GM12892 (cell line): ENCODE results near the gene PTK7.
"Not testable (repeated sequence)": the region's sequence is repeated elsewhere in the genome, so short reads cannot be mapped to it uniquely, and the experiment has no call there.

ENCODE experiments used
- DNase-seq: peaks from one replicate; pipeline ENCODE4 v3.0.0; 2011; ENCODE audit not compliant: insufficient read length
- FAIRE-seq: peaks from 2 replicates; lab custom pipeline; 2011; peaks lifted over from hg19 to GRCh38; lab: Jason Lieb, UNC
- POLR2A ChIP-seq: IDR thresholded peaks from 2 replicates; pipeline ENCODE4 v1.6.1; 2011; ENCODE audit warnings: low read depth, low read length, control low read depth
- POLR2AphosphoS5 ChIP-seq: IDR thresholded peaks from 2 replicates; pipeline ENCODE4 v1.6.1; 2011; ENCODE audit warnings: low read depth, low read length, control low read depth
- TAF1 ChIP-seq: IDR thresholded peaks from 2 replicates; pipeline ENCODE4 v1.6.1; 2011; ENCODE audit warnings: low read depth, mild to moderate bottlenecking, control low read depth, low read length, borderline replicate concordance

The PTK7 gene

DNA sequence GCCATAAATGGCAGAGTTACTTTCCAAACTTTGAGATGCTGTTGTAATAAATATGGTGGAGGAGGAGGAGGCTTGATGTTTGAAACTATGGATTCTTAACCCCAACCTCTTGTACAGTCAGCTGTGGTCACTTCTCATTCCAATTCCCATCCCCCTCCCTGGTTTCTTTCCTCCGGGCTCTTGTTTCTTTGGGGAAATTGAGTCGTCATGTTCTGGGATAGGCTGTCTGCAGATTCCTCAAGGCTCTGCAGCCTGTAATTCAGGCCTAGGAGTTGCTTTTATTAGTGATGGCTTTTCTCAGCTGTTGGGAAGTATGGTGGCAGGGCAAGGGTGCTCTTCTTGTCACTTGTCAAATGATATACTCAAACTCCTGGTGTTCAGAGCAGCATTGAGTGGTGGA, 2.6 kb downstream of the PTK7 start:
- DNase-seq: no peak
- no peak for FAIRE-seq
- no peak for TF ChIP-seq POLR2AphosphoS5
- no peak for TF ChIP-seq POLR2A
- no peak for TF ChIP-seq TAF1

DNA sequence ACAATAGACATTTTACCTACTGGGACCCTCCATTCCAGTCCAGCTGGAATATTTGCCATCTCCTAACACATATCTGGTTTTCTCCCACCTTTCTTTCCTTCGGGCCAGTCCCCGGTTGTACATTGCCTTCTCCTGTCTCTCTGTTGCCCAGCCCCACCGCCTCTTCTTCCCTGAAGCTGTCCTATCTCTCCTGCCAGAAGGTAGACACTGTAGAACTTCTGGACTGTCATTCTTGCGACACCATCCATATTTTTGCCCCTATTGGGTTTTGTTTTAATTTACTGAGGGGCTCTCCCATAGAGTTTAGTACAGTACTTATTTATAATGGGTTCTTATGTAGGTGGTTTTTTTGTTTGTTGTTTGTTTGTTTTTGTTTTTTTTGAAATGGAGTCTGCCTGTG, 4.9 kb downstream of the PTK7 start:
- FAIRE-seq: no peak
- DNase-seq: no peak
- TF ChIP-seq POLR2A (no peak), POLR2AphosphoS5 (no peak), TAF1 (no peak)

DNA sequence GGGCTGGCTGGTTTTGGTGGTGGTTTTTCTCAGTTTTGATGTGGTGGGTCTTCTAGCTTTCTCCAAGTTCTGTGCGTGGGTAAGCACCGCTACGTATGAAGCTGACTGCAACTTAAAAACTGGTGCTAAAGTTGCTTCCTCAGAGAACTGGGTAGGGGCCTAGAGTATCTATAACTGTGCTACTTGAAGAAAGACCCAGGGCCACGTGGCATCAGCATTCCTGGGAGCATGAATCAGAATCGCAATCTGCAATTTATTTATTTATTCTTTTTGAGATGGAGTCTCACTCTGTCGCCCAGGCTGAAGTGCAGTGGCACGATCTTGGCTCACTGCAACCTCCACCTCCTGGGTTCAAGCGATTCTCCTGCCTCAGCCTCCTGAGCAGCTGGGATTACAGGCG, 5.8 kb downstream of the PTK7 start:
- not testable (repeated sequence) for DNase-seq, FAIRE-seq

DNA sequence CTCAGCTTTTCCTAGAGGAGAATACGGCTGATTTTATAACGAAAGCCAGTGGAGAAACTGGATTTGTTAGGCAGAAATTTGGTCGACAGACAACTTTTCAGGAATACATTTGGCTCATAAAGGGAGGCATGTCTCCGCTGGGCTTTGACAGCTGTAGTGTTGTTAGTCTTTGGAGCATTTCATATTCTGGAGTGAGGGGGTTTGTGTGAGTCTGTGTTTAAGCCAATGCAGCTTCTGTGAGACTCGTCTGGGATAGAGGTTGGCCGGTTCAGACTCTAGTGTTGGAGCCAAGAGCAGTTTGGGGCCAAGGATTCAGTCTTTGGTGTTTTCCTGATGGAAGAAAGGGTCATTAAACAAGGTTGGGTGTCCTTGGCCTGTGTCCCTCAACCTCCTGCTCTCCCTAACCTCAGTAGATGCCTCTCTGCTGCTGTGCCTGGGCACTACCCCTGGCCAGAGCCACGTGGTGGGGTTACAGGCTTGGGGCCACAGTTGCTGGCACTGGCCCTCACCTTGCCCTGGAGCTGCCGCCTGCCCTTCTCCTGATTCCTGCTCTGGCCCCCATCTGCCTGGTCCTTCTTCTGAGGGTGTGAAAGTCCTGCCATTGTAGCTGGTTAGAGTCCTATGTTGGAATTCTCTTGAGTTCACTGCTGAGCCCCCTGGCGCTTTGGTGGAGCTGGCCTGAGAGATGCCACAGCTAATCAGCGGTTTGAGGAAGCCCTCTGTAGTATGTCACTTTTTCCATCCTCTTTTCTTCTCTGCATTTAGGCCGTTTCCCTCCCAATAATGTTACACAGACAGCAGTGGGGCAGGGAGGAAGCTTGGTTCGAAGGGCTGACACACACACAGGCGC, 6.9 kb downstream of the PTK7 start:
- no peak for DNase-seq
- no peak for FAIRE-seq

DNA sequence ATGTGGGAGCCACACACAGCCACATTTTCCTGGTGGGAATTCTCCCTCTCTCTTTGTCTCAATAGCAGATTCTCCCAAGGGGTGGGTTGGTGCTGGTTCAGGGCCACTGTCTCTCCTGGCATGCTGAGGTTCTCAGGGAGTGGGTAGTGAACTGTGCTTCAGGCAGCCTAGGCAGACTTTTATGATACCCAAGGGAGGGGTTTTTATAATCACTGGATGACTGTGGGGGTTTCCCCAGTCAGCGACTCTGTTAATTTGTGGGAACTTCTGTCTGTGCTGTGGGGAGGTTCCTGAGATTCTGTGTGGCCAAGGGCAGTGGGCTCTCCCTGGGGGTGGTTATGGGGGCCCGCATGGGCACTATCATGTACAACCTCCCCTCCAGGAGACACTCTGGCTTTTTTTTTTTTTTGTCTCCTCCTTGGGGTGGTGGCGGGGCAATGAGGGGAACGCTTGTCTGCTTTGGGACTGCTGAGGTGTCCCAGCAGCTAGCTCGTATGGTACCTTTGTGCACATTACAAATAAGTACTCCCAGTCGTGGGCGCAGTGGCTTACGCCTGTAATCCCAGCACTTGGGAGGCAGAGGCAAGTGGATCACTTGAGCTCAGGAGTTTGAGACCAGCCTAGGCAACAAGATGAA, 10.0 kb downstream of the PTK7 start:
- FAIRE-seq: no peak
- peak; percentile 50 for DNase-seq
- TF ChIP-seq POLR2A (no peak), TAF1 (no peak), POLR2AphosphoS5 (no peak)

More for the DNA sequence above, 6.9 kb downstream of the PTK7 start:
- TF ChIP-seq POLR2A: no peak
- no peak for TF ChIP-seq TAF1
- no peak for TF ChIP-seq POLR2AphosphoS5

DNA sequence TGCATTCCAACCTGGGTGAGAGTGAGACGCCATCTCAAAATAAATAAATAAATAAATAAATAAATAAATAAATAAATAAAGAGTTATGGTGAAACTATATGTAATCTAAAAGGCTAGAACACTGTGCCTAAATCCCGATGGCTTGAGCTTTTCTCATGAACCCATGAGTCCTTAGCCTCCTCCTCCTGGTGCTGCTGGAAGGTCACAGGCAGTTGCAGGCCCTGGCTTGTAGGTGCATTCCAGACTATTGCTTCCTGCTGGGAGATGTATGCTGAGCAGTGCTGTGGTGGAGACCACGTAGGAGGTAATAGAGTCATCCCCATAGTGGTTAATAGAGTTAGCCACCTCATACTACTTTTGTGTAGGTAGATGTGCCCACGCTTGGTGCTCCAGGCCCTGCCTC, 12.5 kb downstream of the PTK7 start:
- DNase-seq: no peak
- TF ChIP-seq POLR2AphosphoS5 (no peak), TAF1 (no peak), POLR2A (no peak)
- FAIRE-seq: no peak

DNA sequence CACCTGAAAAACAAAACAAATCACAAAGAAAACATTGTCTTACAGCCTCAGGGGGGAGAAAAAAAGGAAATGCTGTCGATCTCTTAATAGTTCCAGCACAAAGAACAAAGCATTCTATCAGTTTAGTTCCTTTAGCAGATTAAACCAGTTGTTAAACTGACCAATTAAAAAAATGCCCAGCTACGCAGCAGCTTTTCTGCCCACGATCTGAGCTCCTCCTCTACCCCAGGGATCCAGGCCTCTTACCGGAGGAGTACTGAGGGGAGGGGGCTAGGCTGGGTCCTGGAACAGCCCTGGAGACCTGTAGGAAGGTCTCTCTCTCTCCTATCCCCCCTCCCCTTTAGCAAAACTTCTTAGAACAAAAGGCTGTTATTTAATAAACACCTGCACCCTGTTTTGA, 13.4 kb downstream of the PTK7 start:
- TF ChIP-seq POLR2AphosphoS5: no peak
- no peak for TF ChIP-seq POLR2A
- no peak for TF ChIP-seq TAF1
- FAIRE-seq (no peak), DNase-seq (no peak)

DNA sequence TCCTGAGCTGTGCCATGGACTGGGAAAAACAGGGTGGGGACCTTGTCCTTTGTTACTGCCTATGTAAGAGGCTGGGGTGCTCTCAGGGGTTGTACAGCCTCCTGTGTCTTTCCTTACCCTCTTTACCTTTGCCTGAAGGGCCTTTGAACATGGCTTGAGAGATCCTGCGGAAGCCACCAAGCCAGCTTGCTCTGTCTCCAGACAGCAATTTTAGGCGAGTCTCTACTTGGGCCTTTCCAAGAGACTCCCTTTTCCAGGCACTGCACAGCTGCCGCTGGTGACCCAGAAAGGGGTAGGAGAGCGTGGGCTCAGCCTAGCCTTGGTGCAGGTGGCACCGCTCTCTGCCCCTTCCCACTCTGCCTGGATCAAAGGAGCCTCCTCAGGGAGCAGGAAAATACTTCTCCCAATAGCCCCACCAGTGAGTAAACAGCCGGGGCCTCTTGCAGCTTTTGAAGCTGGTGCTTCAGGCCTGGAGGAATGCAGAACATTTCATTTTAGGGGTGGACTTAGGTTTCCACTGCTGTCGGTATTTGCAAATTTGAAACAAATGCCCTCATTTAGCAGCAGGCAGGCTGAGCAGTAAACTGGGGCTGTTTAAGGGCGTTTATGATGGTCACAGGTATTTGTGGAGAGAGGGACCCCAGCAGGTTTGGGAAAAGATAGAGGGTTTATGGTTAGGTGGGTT, 13.9 kb downstream of the PTK7 start:
- TF ChIP-seq POLR2AphosphoS5 (no peak), POLR2A (no peak), TAF1 (no peak)
- DNase-seq (no peak), FAIRE-seq (no peak)

DNA sequence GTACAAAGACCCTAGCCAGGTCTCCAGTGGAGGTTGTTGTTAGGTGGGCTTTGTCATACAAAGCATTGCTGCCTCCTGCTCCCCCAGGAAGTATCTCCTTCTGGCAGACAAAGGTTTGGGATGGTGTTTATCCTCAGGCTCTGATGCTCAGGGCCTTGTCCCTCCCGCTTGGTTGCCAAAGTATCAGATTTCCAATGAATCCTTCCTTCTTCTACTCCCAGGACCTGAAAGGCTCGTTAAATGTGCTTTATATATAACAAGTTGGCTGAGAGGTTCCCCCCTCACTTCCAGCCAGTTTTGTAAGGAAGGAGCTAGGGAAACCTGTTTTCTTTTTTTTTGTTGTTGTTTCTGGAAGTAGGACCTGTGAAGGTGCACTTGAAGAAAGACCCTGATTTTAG, 14.4 kb downstream of the PTK7 start:
- no peak for FAIRE-seq

DNA sequence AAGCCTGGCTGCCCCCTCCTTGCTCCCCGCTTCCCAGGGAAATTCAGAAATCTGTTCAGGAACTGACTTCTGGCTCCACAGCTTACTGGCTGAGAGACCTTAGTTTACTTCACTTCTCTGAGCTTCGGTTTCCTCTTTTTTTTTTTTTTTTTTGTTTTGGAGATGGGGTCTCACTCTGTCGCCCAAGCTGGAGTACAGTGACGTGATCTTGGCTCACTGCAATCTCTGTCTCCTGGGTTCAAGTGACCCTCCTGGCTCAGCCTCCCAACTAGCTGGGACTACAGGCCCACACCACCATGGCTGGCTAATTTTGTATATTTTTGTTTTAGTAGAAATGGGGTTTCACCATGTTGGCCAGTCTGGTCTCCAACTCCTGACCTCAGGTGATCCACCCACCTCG, 14.9 kb downstream of the PTK7 start:
- FAIRE-seq (no peak), DNase-seq (no peak)
- TF ChIP-seq TAF1: no peak
- TF ChIP-seq POLR2A: no peak
- no peak for TF ChIP-seq POLR2AphosphoS5

More for the DNA sequence above, 14.4 kb downstream of the PTK7 start:
- TF ChIP-seq TAF1: no peak
- DNase-seq: no peak

DNA sequence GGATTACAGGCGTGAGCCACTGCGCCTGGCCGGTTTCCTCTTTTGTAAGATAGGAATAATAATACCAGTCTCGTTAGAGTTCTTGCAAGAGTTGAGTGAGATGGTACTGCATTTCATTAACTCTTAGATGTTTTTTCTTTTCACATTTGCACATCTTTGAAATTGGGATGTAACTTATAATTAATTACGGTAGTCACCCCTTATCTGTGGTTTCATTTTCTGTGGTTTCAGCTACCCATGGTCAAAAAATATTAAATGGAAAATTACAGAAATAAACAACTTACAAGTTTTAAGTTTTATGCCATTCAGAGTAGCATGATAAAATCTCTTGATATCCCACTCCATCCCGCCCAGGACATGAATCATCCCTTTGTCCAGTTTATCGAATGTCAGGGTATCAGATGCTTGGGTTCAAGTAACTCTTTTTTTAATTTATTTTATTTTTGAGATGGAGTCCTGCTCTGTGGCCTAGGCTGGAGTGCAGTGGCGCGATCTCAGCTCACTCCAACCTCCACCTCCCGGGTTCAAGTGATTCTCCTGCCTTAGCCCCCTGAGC, 15.4 kb downstream of the PTK7 start:
- FAIRE-seq (no peak), DNase-seq (no peak)
- no peak for TF ChIP-seq TAF1
- no peak for TF ChIP-seq POLR2AphosphoS5
- TF ChIP-seq POLR2A: no peak

DNA sequence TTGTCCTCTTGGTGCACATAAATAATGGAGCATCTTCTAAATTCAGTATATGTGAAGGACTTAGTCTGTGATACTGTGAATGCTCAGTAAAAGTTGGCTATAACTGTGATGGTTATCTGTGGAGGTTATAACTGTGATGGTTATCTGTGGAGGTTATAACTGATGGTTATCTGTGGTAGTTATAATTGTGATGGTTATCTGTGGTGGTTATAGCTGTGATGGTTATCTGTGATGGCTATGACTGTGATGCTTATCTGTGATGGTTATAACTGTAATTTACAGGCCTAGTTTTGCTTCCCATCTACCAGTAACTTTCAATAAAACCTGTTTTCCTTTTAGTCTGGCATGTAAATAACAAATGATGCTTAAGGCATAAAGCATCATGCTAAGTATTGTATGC, 16.5 kb downstream of the PTK7 start:
- DNase-seq: no peak
- TF ChIP-seq TAF1 (no peak), POLR2A (no peak), POLR2AphosphoS5 (no peak)
- no peak for FAIRE-seq
